ENCODE measurements around the gene CLDN34.
A peak's percentile ranks its signal among the peaks of the same experiment; 100 is the strongest.

The CLDN34 gene

GRCh38 chrX:10015355-10015722 lies 48.2 kb downstream of the CLDN34 start:
- in situ Hi-C loops (cut with MboI; ENCODE audit: low sequenced_read_pairs, unreplicated experiment), result no loop called here
- no peak for DNase-seq (ENCODE audit: low spot score)
- TF ChIP-seq CTCF (IDR thresholded peaks at IDR 0.05; ENCODE audit: borderline replicate concordance, control extremely low read depth, extremely low read depth, insufficient read depth, missing control alignments), result no peak

GRCh38 chrX:10015723-10016518 lies 48.8 kb downstream of the CLDN34 start:
- DNase-seq (ENCODE audit: low spot score), result peak; percentile 39
- in situ Hi-C loops (cut with MboI; ENCODE audit: low sequenced_read_pairs, unreplicated experiment), result no loop called here

GRCh38 chrX:10016519-10017132 lies 49.5 kb downstream of the CLDN34 start:
- no peak for TF ChIP-seq CTCF (IDR thresholded peaks at IDR 0.05; ENCODE audit: borderline replicate concordance, control extremely low read depth, extremely low read depth, insufficient read depth, missing control alignments)

More at GRCh38 chrX:10015723-10016518, 48.8 kb downstream of the CLDN34 start:
- TF ChIP-seq CTCF (IDR thresholded peaks at IDR 0.05; ENCODE audit: borderline replicate concordance, control extremely low read depth, extremely low read depth, insufficient read depth, missing control alignments), result no peak

GRCh38 chrX:10017872-10018271 lies 50.7 kb downstream of the CLDN34 start:
- in situ Hi-C loops (cut with MboI; ENCODE audit: low sequenced_read_pairs, unreplicated experiment), result no loop called here
- DNase-seq (ENCODE audit: low spot score), result no peak

More at GRCh38 chrX:10016519-10017132, 49.5 kb downstream of the CLDN34 start:
- DNase-seq (ENCODE audit: low spot score), result no peak
- in situ Hi-C loops (cut with MboI; ENCODE audit: low sequenced_read_pairs, unreplicated experiment), result no loop called here

More at GRCh38 chrX:10017872-10018271, 50.7 kb downstream of the CLDN34 start:
- TF ChIP-seq CTCF (IDR thresholded peaks at IDR 0.05; ENCODE audit: borderline replicate concordance, control extremely low read depth, extremely low read depth, insufficient read depth, missing control alignments), result no peak
